HepG2 (cell line): ENCODE results near the gene HMCN1. TPM values are rescaled to one million over a fixed set of nuclear protein-coding genes. Genes with fewer than 3 reads are reported as not detected.

Source experiments
- ATAC-seq: fragments of 200-7000 bp; cut with Tn5 transposase; 3 replicates; pipeline ENCODE4 v1.9.1; 2020; ENCODE audit warnings: mild to moderate bottlenecking, moderate library complexity
- BruUV-seq: library from RNA; stranded (reverse); fragments of 400-500 nt; replicated peaks from 2 replicates; lab custom pipeline; 2021; lab: Mats Ljungman, UMichigan
- CTCF ChIA-PET: fragments of 300-600 bp; formaldehyde crosslinking; extraction: SDS; loops from one replicate; lab custom pipeline; 2021; ENCODE audit warnings: low total read pairs, inconsistent platforms, low intra/inter-chr PET ratio; lab: Yijun Ruan, JAX
- POLR2A ChIA-PET: fragments of 350-600 bp; sonication (Branson Sonifier 250); formaldehyde crosslinking; loops from one replicate; lab custom pipeline; 2020; ENCODE audit warnings: antibody characterized with exemption, inconsistent platforms; lab: Yijun Ruan, JAX
- DNase-seq: peaks from one replicate; pipeline ENCODE4 v3.0.0-alpha.2; 2015; ENCODE audit warnings: low spot score
- FAIRE-seq: peaks from 3 replicates; lab custom pipeline; 2011; peaks lifted over from hg19 to GRCh38; lab: Jason Lieb, UNC
- H2AFZ ChIP-seq: one replicate; pipeline ENCODE4 v1.6.1; 2011; ENCODE audit warnings: low read length, inconsistent platforms
- H3K27ac ChIP-seq: fragments of 300-600 bp; 3 replicates; pipeline ENCODE4 v1.8.0; 2011; ENCODE audit warnings: mixed run types, mild to moderate bottlenecking, mixed read lengths, low read length, inconsistent platforms; ENCODE audit not compliant: insufficient read depth; ENCODE audit errors: extremely low read length
- H3K27me3 ChIP-seq, 2 experiments: fragments of 200-600 bp in 1 of 2; 2 replicates in 1 of 2; 3 replicates in 1 of 2; pipeline versions ENCODE4 v1.6.0 to v1.8.0; 2011; ENCODE audit warnings: low read length in 2 of 2, mild to moderate bottlenecking in 2 of 2, moderate library complexity in 2 of 2, inconsistent platforms in 1 of 2; ENCODE audit not compliant: insufficient read depth in 2 of 2, control insufficient read depth in 1 of 2
- H3K36me3 ChIP-seq, 2 experiments: fragments of 200-600 bp in 1 of 2; replicated peaks in 1 of 2; 2 replicates in 1 of 2; 3 replicates in 1 of 2; pipeline versions ENCODE4 v1.5.1 to v1.8.0; 2011; ENCODE audit warnings: low read length in 2 of 2, inconsistent platforms in 1 of 2; ENCODE audit not compliant: insufficient read depth in 2 of 2, control insufficient read depth in 1 of 2
- H3K4me1 ChIP-seq: 2 replicates; pipeline ENCODE4 v1.5.1; 2012; ENCODE audit warnings: low read length, inconsistent platforms; ENCODE audit not compliant: insufficient read depth
- H3K4me2 ChIP-seq: 2 replicates; pipeline ENCODE4 v1.6.0; 2011; ENCODE audit warnings: low read depth, low read length, inconsistent platforms
- H3K4me3 ChIP-seq, 3 experiments: fragments of 200-600 bp in 1 of 3; sonication (generic), shearing (Covaris generic) in 1 of 3; replicated peaks in 1 of 3; 2 replicates each; pipeline ENCODE4 v1.5.1; 2011 to 2016; ENCODE audit warnings: low read length in 3 of 3, inconsistent platforms in 2 of 3, low read depth in 2 of 3, mild to moderate bottlenecking in 2 of 3, control low read depth in 1 of 3, mixed read lengths in 1 of 3; ENCODE audit not compliant: insufficient read depth in 1 of 3
- H3K79me2 ChIP-seq: one replicate; pipeline ENCODE4 v1.6.1; 2011; ENCODE audit warnings: low read length, inconsistent platforms; ENCODE audit not compliant: insufficient read depth
- H3K9ac ChIP-seq: 2 replicates; pipeline ENCODE4 v1.6.0; 2011; ENCODE audit warnings: mild to moderate bottlenecking, low read depth, low read length, inconsistent platforms; ENCODE audit not compliant: insufficient read depth
- H3K9me3 ChIP-seq: 2 replicates; pipeline ENCODE4 v1.5.1; 2012; ENCODE audit warnings: mild to moderate bottlenecking, low read length
- H4K20me1 ChIP-seq: 2 replicates; pipeline ENCODE4 v1.6.0; 2011; ENCODE audit warnings: inconsistent platforms, mild to moderate bottlenecking, low read length, moderate library complexity; ENCODE audit not compliant: insufficient read depth
- DNMT1 ChIP-seq: sonication (generic); formaldehyde crosslinking; IDR thresholded peaks from 2 replicates; pipeline ENCODE4 v1.5.1; 2020; ENCODE audit warnings: mild to moderate bottlenecking, missing genetic modification reagents
- EED ChIP-seq: sonication (generic); formaldehyde crosslinking; IDR thresholded peaks from 2 replicates; pipeline ENCODE4 v1.5.0; 2020; ENCODE audit warnings: mild to moderate bottlenecking, missing genetic modification reagents
- IRX3 ChIP-seq: sonication (generic); formaldehyde crosslinking; IDR thresholded peaks from 2 replicates; pipeline ENCODE4 v1.8.1; 2023; ENCODE audit warnings: mild to moderate bottlenecking, low read depth, missing genetic modification reagents, borderline replicate concordance
- MED13 ChIP-seq: sonication (generic); formaldehyde crosslinking; IDR thresholded peaks from 2 replicates; pipeline ENCODE4 v1.5.0; 2020; ENCODE audit warnings: missing genetic modification reagents
- NR2C2 ChIP-seq: sonication (generic); formaldehyde crosslinking; IDR thresholded peaks from 2 replicates; pipeline ENCODE4 v1.4.0; 2020; ENCODE audit warnings: missing genetic modification reagents, mild to moderate bottlenecking, moderate library complexity, borderline replicate concordance
- NR2F6 ChIP-seq, 2 experiments: IDR thresholded peaks; 2 replicates each; pipeline ENCODE4 v1.6.1; 2016; ENCODE audit warnings: antibody characterized with exemption in 1 of 2, mild to moderate bottlenecking in 1 of 2
- POLR2A ChIP-seq, 2 experiments: IDR thresholded peaks; 2 replicates each; pipeline ENCODE4 v1.6.1; 2011; ENCODE audit warnings: low read depth in 2 of 2, low read length in 2 of 2, mild to moderate bottlenecking in 1 of 2, moderate library complexity in 1 of 2; ENCODE audit not compliant: insufficient read depth in 1 of 2
- RFXANK ChIP-seq: IDR thresholded peaks from 2 replicates; pipeline ENCODE4 v1.6.1; 2016
- ZFAT ChIP-seq: sonication (generic); formaldehyde crosslinking; conservative IDR thresholded peaks from 2 replicates; pipeline ENCODE4 v1.8.1; 2023; ENCODE audit warnings: missing genetic modification reagents, inconsistent platforms
- ZNF318 ChIP-seq: sonication (generic); formaldehyde crosslinking; IDR thresholded peaks from 2 replicates; pipeline ENCODE4 v1.4.0; 2020; ENCODE audit warnings: mild to moderate bottlenecking, missing genetic modification reagents
- ZNF558 ChIP-seq: sonication (generic); formaldehyde crosslinking; IDR thresholded peaks from 2 replicates; pipeline ENCODE4 v1.9.0; 2022; ENCODE audit warnings: mild to moderate bottlenecking, missing genetic modification reagents, borderline replicate concordance
- ZNF746 ChIP-seq: sonication (generic); formaldehyde crosslinking; IDR thresholded peaks from 2 replicates; pipeline ENCODE4 v1.8.0; 2022; ENCODE audit warnings: mild to moderate bottlenecking, missing genetic modification reagents
- WGBS: methylation state at CpG from one replicate; pipeline ENCODE4 v1.1.6; 2017; ENCODE audit warnings: low lambda C conversion rate; 5-methylcytosine and 5-hydroxymethylcytosine counted together
- in situ Hi-C: cut with HindIII; loops from 2 replicates; pipeline ENCODE4 v1.10.0; 2017; ENCODE audit warnings: low pct_unique_long_range_greater_than_20kb; ENCODE audit not compliant: extremely low pct_ligation_motif_present
- intact Hi-C: fragments of 100-400 bp; cut with micrococcal nuclease; formaldehyde crosslinking; loops from one replicate; pipeline ENCODE4 v1.10.0; 2022; ENCODE audit not compliant: unreplicated experiment
- polyA plus RNA-seq, 8 experiments: library from polyadenylated mRNA; depleted of rRNA in 3 of 8; stranded (reverse) in 7 of 8; unstranded in 1 of 8; fragments of >200 nt; fragmentation: Illumina TruSeq in 4 of 8; extraction: Trizol in 4 of 8; gene quantifications; 2 replicates each; pipeline versions ENCODE4 v1.2.1 to v1.2.3, GENCODE V29; 2011 to 2016; ENCODE audit warnings: low read depth in 4 of 8, missing spikeins in 1 of 8, mixed read lengths in 1 of 8; ENCODE audit not compliant: insufficient read depth in 1 of 8
- total RNA-seq, 5 experiments: library from RNA; depleted of rRNA; stranded (reverse); fragments of >200 nt; fragmentation: Illumina TruSeq; extraction: Trizol; gene quantifications; 2 replicates each; pipeline ENCODE4 v1.2.3, GENCODE V29; 2016; ENCODE audit warnings: low read depth in 1 of 5

The HMCN1 gene
- total and polyA plus RNA-seq, 2 of the 13 experiments (the other 11 are each of a cell fraction or from before 2014, with no cell fraction given), result 0.03 TPM; not detected in 1

- H3K4me1 ChIP-seq, result no peaks in the 10 kb centered on the region
- intact Hi-C loops (no loop called here), in situ Hi-C loops (no loop called here)
- no peak overlapping the region for H3K9ac ChIP-seq
- H3K79me2 ChIP-seq, result no peaks in the 10 kb centered on the region
- FAIRE-seq (no peak), DNase-seq (no peak), ATAC-seq (no peak)
- H3K36me3 ChIP-seq, result no peaks in the 10 kb centered on the region
- ChIA-PET POLR2A (no interaction called here), CTCF (no interaction called here)
- H3K4me2 ChIP-seq, result no peak overlapping the region
- no TSS peak for BruUV-seq
- H4K20me1 ChIP-seq, result no peaks in the 10 kb centered on the region
- no peak overlapping the region for H2AFZ ChIP-seq
- no peak overlapping the region for H3K4me3 ChIP-seq
- 14% methylated on average over 2 of the region's 2 CpGs for WGBS
- no peaks in the 10 kb centered on the region for H3K9me3 ChIP-seq
- no peak overlapping the region for H3K27ac ChIP-seq
- H3K27me3 ChIP-seq, result no peaks in the 10 kb centered on the region
- TF ChIP-seq NR2C2 (CRISPR knock-in tag) (no peak), IRX3 (no peak), NR2F6 (IDR thresholded peaks at IDR 0.05) (no peak), NR2F6 (CRISPR knock-in tag; IDR thresholded peaks at IDR 0.05) (no peak), EED (CRISPR knock-in tag) (no peak), DNMT1 (CRISPR knock-in tag) (no peak), POLR2A (IDR thresholded peaks at IDR 0.05; ENCODE audit: insufficient read depth in 1 of 2, low read depth in 2 of 2, low read length in 2 of 2) (no peak), ZNF318 (CRISPR knock-in tag) (no peak), ZNF558 (CRISPR knock-in tag) (no peak), MED13 (no peak), ZNF746 (no peak), RFXANK (no peak), ZFAT (CRISPR knock-in tag) (no peak)
Observed at GRCh38 chr1:185787238-185787637, 53.0 kb downstream of the HMCN1 start.
